GM12878 (cell line): ENCODE results near the gene CYP26C1. TPM values are rescaled to one million over a fixed set of nuclear protein-coding genes. Genes with fewer than 3 reads are reported as not detected.

Source experiments
- ATAC-seq: fragments of 200-7000 bp; cut with Tn5 transposase; 3 replicates; pipeline ENCODE4 v1.9.1; 2020; ENCODE audit warnings: mild to moderate bottlenecking, moderate library complexity
- BruUV-seq: library from RNA; stranded (reverse); fragments of 400-500 nt; replicated peaks from 2 replicates; lab custom pipeline; 2021; lab: Mats Ljungman, UMichigan
- CTCF ChIA-PET: fragments of 300-600 bp; sonication (Branson Sonifier 250); formaldehyde crosslinking; extraction: SDS; loops from one replicate; lab custom pipeline; 2021; ENCODE audit warnings: inconsistent platforms; lab: Yijun Ruan, JAX
- POLR2A ChIA-PET: fragments of 350-600 bp; formaldehyde crosslinking; extraction: SDS; loops from one replicate; lab custom pipeline; 2021; ENCODE audit warnings: inconsistent platforms; lab: Charles Lee
- RAD21 ChIA-PET: fragments of 300-600 bp; sonication (Branson Sonifier 250); formaldehyde crosslinking; loops from one replicate; lab custom pipeline; 2023; ENCODE audit warnings: antibody characterized with exemption; ENCODE audit not compliant: unreplicated experiment; lab: Charles Lee
- SMC1A ChIA-PET: fragments of 300-600 bp; sonication (Branson Sonifier 250); formaldehyde crosslinking; loops from one replicate; lab custom pipeline; 2023; ENCODE audit not compliant: unreplicated experiment, uncharacterized antibody; lab: Charles Lee
- DNase-seq: peaks from one replicate; pipeline ENCODE4 v3.0.0-alpha.2; 2011; ENCODE audit warnings: low read depth, low spot score
- FAIRE-seq: peaks from 3 replicates; lab custom pipeline; 2011; peaks lifted over from hg19 to GRCh38; lab: Jason Lieb, UNC
- H2AFZ ChIP-seq: 2 replicates; pipeline ENCODE4 v1.6.0; 2011; ENCODE audit warnings: low read depth, low read length, control low read depth; ENCODE audit not compliant: control insufficient read depth
- H3K27ac ChIP-seq: 2 replicates; pipeline ENCODE4 v1.5.1; 2011; ENCODE audit warnings: control low read depth; ENCODE audit not compliant: control insufficient read depth, insufficient read depth
- H3K27me3 ChIP-seq, 2 experiments: replicated peaks in 1 of 2; 2 replicates each; pipeline versions ENCODE4 v1.6.0 to v1.6.1; 2011; ENCODE audit warnings: low read length in 1 of 2; ENCODE audit not compliant: control insufficient read depth in 2 of 2, insufficient read depth in 2 of 2
- H3K36me3 ChIP-seq, 2 experiments: 2 replicates each; pipeline ENCODE4 v1.5.1; 2011; ENCODE audit warnings: low read length in 1 of 2; ENCODE audit not compliant: control insufficient read depth in 2 of 2, insufficient read depth in 2 of 2
- H3K4me1 ChIP-seq: 2 replicates; pipeline ENCODE4 v1.6.1; 2011; ENCODE audit warnings: mild to moderate bottlenecking, low read length, moderate library complexity, mixed read lengths; ENCODE audit not compliant: control insufficient read depth, insufficient read depth
- H3K4me2 ChIP-seq: 2 replicates; pipeline ENCODE4 v1.6.0; 2011; ENCODE audit warnings: control low read depth; ENCODE audit not compliant: control insufficient read depth, insufficient read depth
- H3K4me3 ChIP-seq: fragments of 200-600 bp; sonication (generic); 2 replicates; pipeline ENCODE4 v1.5.1; 2016
- H3K79me2 ChIP-seq: 2 replicates; pipeline ENCODE4 v1.6.0; 2011; ENCODE audit warnings: low read length; ENCODE audit not compliant: control insufficient read depth, insufficient read depth
- H3K9ac ChIP-seq: 2 replicates; pipeline ENCODE4 v1.8.0; 2011; ENCODE audit warnings: low read length, control low read depth, mixed read lengths; ENCODE audit not compliant: control insufficient read depth, insufficient read depth
- H3K9me3 ChIP-seq: replicated peaks from 3 replicates; pipeline ENCODE4 v1.5.1; 2011; ENCODE audit warnings: mild to moderate bottlenecking, low read length; ENCODE audit not compliant: control insufficient read depth, insufficient read depth
- H4K20me1 ChIP-seq: 2 replicates; pipeline ENCODE4 v1.6.0; 2011; ENCODE audit not compliant: control insufficient read depth, insufficient read depth
- POLR2AphosphoS2 ChIP-seq: IDR thresholded peaks from 2 replicates; pipeline ENCODE4 v1.6.1; 2011; ENCODE audit warnings: low read depth, mild to moderate bottlenecking, low read length, improper control_type of control experiment, moderate library complexity
- RAD21 ChIP-seq: IDR thresholded peaks from 2 replicates; pipeline ENCODE4 v1.6.1; 2011; ENCODE audit warnings: mild to moderate bottlenecking, low read depth, low read length, moderate library complexity; ENCODE audit not compliant: insufficient read depth
- SIN3A ChIP-seq: IDR thresholded peaks from 2 replicates; pipeline ENCODE4 v1.6.1; 2012; ENCODE audit warnings: low read depth, low read length, improper control_type of control experiment
- SMAD5 ChIP-seq: IDR thresholded peaks from 2 replicates; pipeline ENCODE4 v1.6.1; 2016; ENCODE audit warnings: antibody characterized with exemption, low read depth
- WGBS: methylation state at CpG from one replicate; pipeline ENCODE4 v1.1.6; 2016; ENCODE audit warnings: low lambda C conversion rate; ENCODE audit not compliant: insufficient replicate concordance, insufficient coverage; ENCODE audit errors: missing lambda C conversion rate; 5-methylcytosine and 5-hydroxymethylcytosine counted together
- in situ Hi-C: fragments of 300-500 bp; cut with MboI; formaldehyde crosslinking; loops from 9 replicates; pipeline ENCODE4 v1.14.3; 2018; ENCODE audit warnings: mixed read lengths
- intact Hi-C: fragments of 100-400 bp; cut with micrococcal nuclease; formaldehyde crosslinking; loops from one replicate; pipeline ENCODE4 v1.14.2; 2022; ENCODE audit not compliant: unreplicated experiment
- polyA plus RNA-seq, 11 experiments: library from polyadenylated mRNA; depleted of rRNA in 4 of 11; unstranded in 6 of 11; stranded (reverse) in 5 of 11; fragments of >200 nt; fragmentation: Nextera tagmentation in 4 of 11; fragmentation: Illumina TruSeq in 1 of 11; extraction: Ambion mirVana in 4 of 11; extraction: Trizol in 1 of 11; gene quantifications; 1 replicate in 1 of 11; 2 replicates in 10 of 11; pipeline versions ENCODE4 v1.2.1 to v1.2.3, GENCODE V29; 2011 to 2016; ENCODE audit warnings: inconsistent platforms in 2 of 11, missing spikeins in 2 of 11, low read depth in 1 of 11
- total RNA-seq, 4 experiments: library from RNA; depleted of rRNA in 3 of 4; stranded (reverse); fragments of >200 nt in 3 of 4; fragmentation: Illumina TruSeq in 1 of 4; extraction: Trizol in 1 of 4; gene quantifications; 2 replicates each; pipeline versions ENCODE4 v1.2.1 to v1.2.3, GENCODE V29; 2013 to 2021
- TF ChIP-seq, protein P1 (sequence below): IDR thresholded peaks from 2 replicates; pipeline ENCODE4 v1.6.1; 2011; ENCODE audit warnings: borderline replicate concordance, low read depth, mild to moderate bottlenecking, moderate library complexity, low read length; ENCODE audit not compliant: insufficient read depth, poor library complexity, severe bottlenecking
- TF ChIP-seq, protein P2 (sequence below), 3 experiments: IDR thresholded peaks in 2 of 3; conservative IDR thresholded peaks in 1 of 3; 2 replicates each; pipeline ENCODE4 v1.5.1; 2011; ENCODE audit warnings: low read depth in 3 of 3, low read length in 3 of 3, mild to moderate bottlenecking in 3 of 3, control low read depth in 2 of 3, moderate library complexity in 2 of 3, inconsistent platforms in 1 of 3, mixed read lengths in 1 of 3; ENCODE audit not compliant: control insufficient read depth in 2 of 3, insufficient read depth in 1 of 3; ENCODE audit errors: extremely low read depth in 1 of 3

CYP26C1 gene
- total and polyA plus RNA-seq, 10 of the 15 experiments (the other 5 are each of a cell fraction or from before 2014, with no cell fraction given), result under 0.01 to 0.08 TPM; not detected in 8

DNA sequence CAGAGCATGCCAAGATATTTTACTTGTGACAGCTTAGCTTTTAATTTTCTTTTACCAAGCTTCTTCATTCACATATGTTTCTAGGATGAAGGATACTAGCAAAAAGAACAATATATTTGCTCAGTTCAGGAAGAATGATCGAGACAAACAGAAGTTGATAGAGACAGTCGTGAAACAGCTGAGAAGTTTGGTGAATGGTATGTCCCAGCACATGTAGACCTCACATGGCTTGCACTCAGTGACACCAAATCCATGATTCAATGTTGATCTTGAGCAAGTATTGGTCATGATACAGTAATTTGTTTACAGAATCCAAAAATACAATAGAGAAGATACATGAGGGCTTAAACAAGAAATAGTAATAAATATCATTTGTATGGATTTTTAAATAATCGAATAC is 2.5 kb upstream of the CYP26C1 start:
- SMC1A ChIA-PET, result interaction anchor here (0.6 kb wide), 1 partner anchor 446 kb away, joined by 3 read pairs; no protein-coding TSS in a partner anchor
- Histone ChIP-seq H3K27me3 (peaks cover 0 to 7% of the 10 kb centered on the region in 2 experiments; a peak in 2 of 4 replicates), H4K20me1 (no peaks in the 10 kb centered on the region), H3K79me2 (no peaks in the 10 kb centered on the region), H3K4me2 (no peak overlapping the region), H3K4me1 (no peaks in the 10 kb centered on the region), H2AFZ (no peak overlapping the region), H3K36me3 (no peaks in the 10 kb centered on the region), H3K27ac (no peak overlapping the region), H3K9me3 (no peaks in the 10 kb centered on the region), H3K4me3 (no peak overlapping the region), H3K9ac (no peak overlapping the region)
- no TSS peak for BruUV-seq
- RAD21 ChIA-PET, result no interaction called here
- TF ChIP-seq SIN3A (no peak), SMAD5 (no peak), RAD21 (no peak), POLR2AphosphoS2 (no peak)
- TF ChIP-seq, protein P1, sequence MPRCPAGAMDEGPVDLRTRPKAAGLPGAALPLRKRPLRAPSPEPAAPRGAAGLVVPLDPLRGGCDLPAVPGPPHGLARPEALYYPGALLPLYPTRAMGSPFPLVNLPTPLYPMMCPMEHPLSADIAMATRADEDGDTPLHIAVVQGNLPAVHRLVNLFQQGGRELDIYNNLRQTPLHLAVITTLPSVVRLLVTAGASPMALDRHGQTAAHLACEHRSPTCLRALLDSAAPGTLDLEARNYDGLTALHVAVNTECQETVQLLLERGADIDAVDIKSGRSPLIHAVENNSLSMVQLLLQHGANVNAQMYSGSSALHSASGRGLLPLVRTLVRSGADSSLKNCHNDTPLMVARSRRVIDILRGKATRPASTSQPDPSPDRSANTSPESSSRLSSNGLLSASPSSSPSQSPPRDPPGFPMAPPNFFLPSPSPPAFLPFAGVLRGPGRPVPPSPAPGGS, result no peak
- TF ChIP-seq, protein P2, sequence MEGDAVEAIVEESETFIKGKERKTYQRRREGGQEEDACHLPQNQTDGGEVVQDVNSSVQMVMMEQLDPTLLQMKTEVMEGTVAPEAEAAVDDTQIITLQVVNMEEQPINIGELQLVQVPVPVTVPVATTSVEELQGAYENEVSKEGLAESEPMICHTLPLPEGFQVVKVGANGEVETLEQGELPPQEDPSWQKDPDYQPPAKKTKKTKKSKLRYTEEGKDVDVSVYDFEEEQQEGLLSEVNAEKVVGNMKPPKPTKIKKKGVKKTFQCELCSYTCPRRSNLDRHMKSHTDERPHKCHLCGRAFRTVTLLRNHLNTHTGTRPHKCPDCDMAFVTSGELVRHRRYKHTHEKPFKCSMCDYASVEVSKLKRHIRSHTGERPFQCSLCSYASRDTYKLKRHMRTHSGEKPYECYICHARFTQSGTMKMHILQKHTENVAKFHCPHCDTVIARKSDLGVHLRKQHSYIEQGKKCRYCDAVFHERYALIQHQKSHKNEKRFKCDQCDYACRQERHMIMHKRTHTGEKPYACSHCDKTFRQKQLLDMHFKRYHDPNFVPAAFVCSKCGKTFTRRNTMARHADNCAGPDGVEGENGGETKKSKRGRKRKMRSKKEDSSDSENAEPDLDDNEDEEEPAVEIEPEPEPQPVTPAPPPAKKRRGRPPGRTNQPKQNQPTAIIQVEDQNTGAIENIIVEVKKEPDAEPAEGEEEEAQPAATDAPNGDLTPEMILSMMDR (IDR thresholded peaks at IDR 0.05 in 2 of 3, conservative IDR thresholded peaks at IDR 0.05 in 1 of 3; ENCODE audit: control insufficient read depth in 2 of 3, extremely low read depth in 1 of 3, insufficient read depth in 1 of 3, low read depth in 3 of 3, low read length in 3 of 3), result no peak
- ATAC-seq (no peak), FAIRE-seq (peak; percentile 35), DNase-seq (no peak)
- POLR2A ChIA-PET, result no interaction called here
- in situ Hi-C loops (no loop called here), intact Hi-C loops (no loop called here)
- CTCF ChIA-PET, result interaction anchor here (0.6 to 0.9 kb wide), 2 partner anchors 14 to 1291 kb away, joined by 3 to 4 read pairs; no protein-coding TSS in a partner anchor
- WGBS, result 75% methylated on average over 3 of the region's 3 CpGs
